ENCODE data around the gene XRCC3.

Gene XRCC3

DNA sequence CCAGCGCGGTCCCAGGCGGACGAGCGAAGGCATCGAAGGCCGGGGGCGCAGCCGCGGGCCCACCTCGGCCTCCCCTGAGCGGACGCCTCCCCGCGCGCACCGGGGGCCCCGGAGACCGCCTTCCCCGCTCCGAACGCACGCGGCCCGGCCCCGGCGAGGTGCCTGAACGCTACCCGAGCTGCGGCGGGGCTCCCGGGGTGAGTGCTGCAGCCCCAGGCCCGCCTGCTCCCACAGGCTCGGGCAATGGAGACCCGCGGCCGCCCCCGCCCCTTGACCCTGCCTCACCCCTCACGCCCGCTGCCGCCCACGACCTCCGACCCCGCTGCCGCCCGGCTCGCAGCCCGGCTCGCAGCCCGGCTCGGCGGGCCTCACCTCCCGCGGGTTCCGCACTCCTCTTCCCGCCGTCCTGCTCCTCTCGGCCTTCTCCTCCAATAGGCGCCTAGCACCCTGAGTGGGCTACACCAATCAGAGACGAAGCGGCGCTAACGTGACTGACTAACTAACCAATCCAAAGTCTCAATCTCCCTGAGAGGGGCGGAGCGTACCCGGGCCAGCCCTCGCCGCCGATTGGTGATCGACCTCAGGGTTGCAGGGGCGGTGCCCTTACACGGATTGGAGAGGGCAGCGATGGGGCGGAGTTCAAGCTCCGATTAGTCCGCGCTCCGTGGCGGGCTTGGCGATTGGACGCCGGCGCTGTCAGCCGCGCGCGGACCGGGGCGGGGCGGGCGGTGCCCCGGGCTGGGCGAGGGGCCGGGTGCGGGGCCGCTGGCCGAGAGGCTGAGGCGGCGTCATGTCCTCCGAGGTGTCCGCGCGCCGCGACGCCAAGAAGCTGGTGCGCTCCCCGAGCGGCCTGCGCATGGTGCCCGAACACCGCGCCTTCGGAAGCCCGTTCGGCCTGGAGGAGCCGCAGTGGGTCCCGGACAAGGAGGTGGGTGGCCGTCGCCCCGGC, at the start of gene XRCC3, which contains the start of gene ZFYVE21:
Gene XRCC3 (minus strand): TSS at position 400 of the 949 bp plus-strand sequence. CDS start 4,364 bp downstream, outside the sequence.
Gene ZFYVE21 (plus strand): TSS at position 759 of the 949 bp plus-strand sequence. CDS start 32 bp downstream, at position 791.
- peak; percentile 99 for DNase-seq (ENCODE audit: low read depth in 2 of 2)

DNA sequence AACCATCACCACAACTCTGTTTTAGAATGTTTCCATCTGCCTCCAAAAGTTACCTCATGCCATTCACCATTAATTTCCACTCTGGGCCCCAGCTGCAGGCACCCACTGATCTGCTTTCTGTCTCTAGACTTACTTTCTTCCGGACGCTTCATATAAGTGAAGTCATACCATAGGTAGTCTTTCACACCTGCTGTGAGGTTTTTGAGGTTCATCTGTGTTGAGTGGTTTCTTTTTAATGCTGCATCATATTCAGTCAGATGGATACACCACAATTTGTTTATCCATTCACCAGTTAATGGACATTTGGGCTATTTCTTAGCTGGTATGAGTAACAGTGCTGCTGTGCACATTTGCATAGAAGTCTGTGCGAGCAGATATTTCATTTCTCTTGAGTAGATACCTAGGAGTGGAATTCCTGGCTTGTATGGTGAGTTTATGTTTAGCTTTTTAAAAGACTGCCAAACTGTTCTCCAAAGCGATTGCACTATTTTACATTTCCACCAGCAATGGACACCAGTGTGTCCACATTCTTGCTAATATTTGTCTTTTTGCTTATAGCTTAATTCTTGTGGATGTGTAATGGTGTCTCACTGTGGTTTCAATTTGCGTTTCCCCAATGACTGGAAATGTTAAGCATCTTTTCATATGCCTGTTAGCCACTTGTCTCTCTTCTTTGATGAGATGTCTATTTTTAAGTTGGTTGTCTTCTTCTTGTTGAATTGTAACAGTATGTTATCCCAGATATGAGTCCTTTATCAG, 48.7 kb upstream of the XRCC3 start:
- no peak for DNase-seq (ENCODE audit: low read depth in 2 of 2)

DNA sequence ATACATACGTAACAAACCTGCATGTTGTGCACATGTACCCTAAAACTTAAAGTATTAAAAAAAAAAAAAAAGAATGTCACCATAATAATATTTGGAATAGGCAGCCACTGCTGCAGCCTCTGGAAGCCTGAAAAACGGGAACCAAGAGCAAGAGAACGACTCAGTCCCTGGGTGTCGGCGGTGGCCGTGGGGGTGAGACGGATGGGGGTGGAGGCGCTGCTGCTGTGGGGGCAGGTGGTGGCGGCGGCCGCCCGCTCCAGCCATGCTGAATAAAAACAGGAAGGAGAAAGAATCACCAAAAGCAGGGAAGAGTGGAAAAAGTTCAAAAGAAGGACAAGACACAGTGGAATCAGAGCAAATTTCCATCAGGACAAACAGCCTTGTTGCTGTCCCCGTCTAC, 47.3 kb upstream of the XRCC3 start:
- DNase-seq (ENCODE audit: low read depth in 2 of 2), result no peak

DNA sequence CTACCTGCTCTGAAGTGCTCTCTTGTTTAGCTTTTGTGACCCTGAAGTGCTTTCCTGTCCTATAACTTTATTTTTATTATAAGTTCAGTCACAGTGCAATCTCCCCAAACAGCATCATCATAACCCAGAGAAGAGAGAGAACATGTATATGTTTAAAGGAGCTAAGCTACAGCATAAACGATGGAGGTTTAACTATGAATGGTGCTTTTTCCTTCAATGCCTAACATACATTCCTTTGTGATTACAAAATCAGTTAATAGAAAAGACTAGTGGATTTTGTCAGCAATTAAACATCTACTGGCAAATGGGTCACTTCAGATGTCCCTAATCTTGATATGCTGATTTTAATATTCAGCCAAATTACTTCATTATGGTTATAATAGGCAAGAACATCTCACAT, 46.8 kb upstream of the XRCC3 start:
- DNase-seq (ENCODE audit: low read depth in 2 of 2), result no peak

DNA sequence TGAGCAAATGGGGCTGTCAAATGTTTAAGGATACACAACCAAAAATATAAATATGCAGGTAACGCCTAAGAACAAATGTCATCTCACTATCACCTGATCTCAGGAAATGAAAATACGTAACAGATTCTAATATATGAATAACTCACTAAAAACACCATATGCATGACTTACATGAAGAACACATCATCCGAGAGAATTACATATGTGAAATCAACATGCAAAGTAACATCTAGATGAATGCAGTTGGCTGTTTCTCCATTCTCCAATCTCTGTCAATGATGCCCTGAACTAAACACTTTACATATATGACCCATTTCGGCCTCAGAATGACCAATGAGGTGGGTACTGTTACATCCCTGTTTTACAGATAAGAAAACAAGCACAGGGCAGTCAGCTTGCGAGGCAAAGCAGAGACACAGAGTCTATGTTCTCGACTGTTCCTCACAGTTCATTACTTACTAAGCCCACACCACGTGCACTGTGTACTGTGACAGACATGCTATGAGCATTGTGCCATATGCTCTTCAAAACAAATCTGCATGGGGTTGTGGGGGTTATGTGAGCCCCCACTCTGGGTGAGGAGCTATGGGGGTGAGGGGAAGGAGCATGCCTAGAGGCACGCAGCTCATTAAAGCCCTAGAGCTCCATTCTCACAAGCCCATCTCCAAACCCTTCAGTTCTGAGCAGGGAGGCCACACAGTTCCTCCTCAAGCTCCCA, 43.0 kb upstream of the XRCC3 start:
- no peak for DNase-seq (ENCODE audit: low read depth in 2 of 2)

DNA sequence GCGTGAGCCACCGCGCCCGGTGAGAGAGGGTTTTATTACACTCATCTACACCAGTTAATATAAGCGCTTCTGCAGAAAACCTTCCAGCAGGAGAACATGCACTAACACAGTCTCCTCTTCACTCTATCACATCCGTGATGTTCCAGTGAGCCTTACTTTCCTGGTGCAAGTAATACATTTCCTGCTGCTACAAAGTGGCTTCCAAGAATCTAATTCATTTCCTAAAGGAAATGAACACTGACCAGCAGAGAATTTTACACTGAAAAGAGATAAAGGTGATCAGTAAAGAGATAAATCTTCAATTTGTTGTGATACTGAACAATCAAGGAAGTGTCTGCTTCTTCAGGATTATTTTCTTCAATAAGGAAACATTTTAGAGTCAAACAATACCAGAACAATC, 39.8 kb upstream of the XRCC3 start:
- no peak for DNase-seq (ENCODE audit: low read depth in 2 of 2)

DNA sequence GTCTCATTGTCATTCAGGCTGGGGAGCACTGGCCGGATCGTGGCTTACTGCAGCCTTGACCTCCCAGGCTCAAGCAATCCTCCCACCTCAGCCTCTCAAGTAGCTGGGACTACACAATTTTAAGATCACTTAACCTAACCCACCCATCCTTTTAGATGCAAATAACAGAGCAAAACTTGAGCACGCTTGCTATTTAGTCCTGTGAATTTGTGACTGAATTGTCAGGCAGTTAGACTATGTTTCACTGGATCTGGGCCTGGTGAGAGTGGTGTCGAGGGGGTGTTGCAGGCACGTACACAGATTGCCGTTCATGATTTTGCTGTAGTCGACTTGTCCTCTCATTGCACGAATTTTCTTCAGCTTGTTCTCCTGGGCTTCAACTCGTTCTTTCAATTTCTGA, 38.5 kb upstream of the XRCC3 start:
- no peak for DNase-seq (ENCODE audit: low read depth in 2 of 2)

DNA sequence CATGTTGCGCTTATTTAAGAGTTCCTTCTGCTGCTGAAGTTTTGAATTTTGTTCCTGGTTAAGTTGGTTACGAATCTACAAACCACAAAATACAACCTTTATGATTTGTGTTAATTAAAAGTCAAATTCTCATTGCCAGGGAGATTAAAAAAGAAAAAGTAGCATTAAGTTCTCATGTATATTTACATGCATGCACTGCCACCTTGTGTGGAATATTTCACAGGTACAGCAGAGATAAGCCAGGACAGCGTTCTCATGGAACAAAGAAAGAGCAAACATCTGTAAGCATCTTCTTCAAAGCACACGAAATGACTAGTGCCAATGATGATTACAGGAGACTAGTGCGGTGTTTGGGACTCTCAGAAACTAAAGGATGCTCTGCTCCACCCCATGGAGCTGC, 34.6 kb upstream of the XRCC3 start:
- DNase-seq (ENCODE audit: low read depth in 2 of 2), result no peak

DNA sequence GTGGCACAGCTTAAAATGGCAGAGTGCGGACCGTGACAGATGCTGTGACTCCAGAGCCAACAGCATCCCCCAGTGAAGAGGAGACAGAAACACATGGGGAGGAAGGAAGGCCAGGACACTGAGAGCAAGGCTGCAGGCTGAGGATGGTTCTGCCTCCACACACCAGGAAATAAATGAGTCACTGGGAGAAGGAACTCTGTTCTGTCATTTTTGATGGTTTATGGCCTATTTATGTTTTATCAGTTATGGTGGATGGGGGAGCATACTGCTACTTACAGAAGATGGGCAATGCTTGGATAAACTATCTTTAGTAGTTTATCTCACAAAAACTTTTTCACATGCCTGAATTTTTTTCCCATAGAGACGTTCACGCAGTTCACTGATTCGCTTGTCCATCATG, 34.2 kb upstream of the XRCC3 start:
- DNase-seq (ENCODE audit: low read depth in 2 of 2), result no peak

DNA sequence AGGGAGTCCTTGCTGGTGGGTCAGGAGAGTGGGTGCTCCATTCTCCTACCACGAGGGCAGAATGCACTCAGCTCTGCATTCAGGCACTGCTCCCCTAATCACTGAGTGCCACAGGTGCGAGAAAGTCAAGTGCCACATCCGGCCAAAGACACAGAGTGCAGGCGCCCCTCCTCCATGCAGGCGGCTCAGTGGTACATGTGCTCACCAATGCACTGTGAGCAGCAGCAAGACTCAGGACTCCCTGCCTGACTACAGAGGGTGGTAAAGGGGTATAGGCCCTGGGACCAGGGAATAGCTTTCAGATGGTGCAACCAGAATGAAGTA, 33.2 kb upstream of the XRCC3 start:
- no peak for DNase-seq (ENCODE audit: low read depth in 2 of 2)

DNA sequence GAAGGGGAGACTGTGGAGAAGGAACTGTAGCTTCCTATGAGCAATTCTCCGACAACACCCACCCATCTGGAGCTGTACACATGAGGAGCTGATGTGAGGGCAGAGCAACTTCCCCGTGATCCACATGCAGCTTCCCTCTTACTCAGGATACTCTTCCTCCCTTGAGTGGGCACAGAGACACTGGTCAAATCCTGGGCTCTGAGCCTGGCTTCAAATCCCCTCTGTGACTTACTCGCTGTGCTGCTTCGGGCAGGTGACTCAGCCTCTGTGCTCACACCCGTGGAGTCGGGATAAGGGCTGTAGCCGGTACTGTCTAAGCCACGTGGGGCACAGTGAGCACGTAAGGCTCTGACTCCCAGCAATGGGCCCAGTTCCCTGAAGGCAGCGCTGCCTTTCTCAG, 31.4 kb upstream of the XRCC3 start:
- DNase-seq (ENCODE audit: low read depth in 2 of 2), result no peak

DNA sequence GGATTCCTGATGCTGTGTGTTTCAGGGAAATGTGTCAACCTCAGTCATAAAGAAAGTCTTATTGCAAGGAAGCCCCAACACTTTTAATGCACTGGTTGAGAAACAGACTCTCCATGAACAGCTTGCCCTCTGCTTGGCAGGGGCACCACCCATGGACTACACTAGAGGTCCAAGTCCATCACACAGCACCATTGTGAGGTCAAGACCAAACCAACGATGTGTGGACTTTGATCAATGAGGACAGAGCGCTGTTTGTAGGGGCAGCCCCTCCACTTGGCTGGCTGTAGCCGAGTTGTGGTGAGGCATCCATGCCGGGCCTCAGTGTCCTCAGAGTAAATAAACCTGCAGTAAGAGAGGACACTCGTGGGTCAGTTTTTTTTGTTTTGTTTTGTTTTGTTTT, 30.2 kb upstream of the XRCC3 start:
- no peak for DNase-seq (ENCODE audit: low read depth in 2 of 2)

DNA sequence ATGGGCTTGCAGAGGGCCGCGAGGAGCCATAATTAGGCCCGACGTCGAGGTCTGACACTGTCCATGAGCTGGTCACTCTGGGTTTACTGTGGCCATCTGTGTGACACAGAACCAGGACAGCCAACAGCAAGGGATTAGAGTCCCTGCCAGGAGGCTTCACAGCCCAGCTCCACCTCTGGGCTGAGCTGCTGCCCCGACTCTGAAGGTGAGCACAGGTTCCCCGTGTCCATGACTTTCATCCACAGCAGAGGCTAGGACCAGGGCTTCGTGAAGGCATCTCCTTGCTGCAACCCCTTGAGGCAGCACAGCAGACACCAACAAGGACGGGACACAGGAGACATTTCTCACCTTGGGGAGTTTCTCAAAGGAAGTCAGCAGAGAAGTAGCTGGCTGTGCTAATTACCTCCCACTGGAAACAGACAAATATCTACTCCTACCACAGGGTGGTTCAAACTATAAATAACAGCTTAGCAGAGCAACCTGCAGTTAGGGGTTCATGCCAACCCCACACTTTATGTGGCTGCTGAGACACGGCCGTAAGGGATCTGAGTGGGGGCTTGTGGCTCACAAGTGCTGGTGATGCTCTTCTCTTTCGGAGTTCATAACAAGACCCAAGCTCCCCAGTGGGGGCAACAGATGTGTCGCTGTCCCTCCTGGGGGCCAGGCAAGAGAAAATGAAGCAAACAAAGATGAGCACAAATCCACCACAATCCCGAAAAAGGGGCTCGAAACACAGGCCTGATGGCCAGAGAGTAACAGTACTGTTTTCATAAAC, 29.6 kb upstream of the XRCC3 start:
- DNase-seq (ENCODE audit: low read depth in 2 of 2), result no peak

DNA sequence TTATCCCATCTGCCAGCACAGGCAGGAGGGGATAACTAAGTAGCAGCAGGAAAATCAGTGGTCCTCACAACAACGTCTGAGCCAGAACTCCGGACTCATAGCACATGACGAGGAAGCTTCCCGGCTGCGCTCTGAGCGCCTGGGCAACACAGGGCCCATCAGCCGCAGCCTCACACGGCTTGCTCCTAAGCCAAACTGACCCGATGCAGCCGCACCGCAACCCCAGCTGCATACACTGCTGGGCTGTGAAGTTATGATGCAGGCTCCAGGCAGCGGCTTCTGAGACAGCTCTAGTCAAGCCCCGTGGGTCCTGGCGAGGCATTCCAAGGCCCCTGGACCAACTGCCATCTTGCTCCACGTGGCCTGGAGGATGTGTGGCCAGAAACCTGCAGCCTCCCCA, 28.4 kb upstream of the XRCC3 start:
- no peak for DNase-seq (ENCODE audit: low read depth in 2 of 2)

DNA sequence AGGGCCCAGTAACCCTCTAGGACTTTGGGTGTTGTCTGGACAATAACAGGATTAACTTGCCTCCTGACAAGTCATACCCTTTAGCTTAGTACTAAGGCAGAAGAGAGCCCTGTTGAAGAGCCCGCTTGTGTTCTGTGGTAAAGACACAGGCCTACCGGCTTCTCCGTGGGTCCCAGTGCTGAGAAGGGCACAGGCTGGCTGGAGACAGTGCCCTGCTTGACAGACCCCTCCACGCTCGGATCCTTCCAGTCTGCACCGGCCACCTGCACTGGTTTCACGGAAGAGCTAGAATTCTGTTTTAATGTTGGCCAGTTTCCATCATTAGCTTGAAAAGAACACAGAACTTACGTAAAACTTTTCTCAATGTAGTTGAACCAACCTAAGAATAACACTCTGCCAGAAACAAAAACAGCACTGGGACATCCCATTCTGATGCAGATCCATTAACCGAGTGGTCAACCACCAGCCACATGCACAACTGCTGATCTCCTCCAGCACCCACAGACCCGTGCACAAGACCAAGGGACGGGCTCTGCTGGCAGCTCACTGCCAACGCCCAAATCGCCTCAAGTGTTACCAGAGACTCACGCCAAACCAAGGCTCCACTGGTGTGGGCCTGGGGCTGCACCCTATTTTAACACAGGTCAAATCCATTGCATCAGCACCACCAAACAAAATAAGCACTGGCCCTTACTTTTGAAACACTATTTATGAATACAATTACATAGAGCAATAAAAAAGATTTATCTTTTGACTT, 27.4 kb upstream of the XRCC3 start:
- DNase-seq (ENCODE audit: low read depth in 2 of 2), result no peak

DNA sequence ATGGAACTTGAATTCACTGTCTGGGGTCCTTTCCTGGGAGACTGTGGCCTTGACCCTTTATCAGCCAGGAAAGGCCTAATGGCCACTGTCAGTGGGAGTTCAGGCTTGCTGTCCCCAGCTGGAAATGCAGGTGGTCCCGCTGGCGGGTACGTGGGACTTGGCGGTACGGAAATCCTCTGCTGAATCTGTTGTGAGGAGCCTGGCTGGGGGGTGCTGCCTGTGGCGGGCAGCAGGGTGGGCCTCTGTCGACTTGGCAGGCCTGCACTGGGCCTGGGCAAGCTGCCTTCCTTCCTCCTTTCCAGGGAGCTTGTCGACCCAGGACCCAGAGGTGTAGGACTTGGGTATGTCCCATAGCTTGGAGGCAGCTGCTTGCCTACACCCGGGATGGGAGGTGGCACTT, 26.6 kb upstream of the XRCC3 start:
- no peak for DNase-seq (ENCODE audit: low read depth in 2 of 2)

DNA sequence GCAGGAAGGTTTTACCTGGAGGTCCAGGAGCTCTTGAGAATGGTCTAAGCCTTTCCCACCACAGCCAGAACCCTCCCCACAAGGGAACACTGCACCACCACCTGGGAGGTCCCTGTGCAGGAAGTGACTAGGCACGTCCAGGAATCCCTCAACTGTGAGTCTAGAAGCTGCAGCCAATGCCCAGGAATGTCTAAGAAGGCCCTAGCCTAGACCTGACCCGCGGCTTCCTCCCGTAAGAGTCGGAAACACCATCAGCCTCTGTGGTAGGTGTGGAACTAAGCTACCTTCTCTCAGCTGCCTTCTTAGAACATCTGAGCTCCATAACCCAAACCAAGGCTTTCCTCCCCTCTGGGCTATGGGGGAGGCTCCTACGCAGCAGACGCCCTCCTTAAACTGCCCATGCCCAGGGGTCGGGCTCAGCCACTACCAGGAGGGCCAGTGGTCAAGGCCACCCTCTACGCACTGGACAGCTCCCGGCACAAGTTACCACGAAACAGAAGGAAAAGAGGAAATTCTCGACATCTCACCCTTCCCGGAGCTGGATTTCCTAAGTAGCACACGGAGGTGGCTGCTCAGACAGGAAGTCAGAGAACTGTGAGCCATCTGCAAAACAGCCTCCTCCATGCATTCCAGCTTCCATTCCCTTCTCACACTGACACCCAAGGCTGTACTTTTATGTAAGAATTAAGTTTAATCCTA, 25.9 kb upstream of the XRCC3 start:
- DNase-seq (ENCODE audit: low read depth in 2 of 2), result no peak

DNA sequence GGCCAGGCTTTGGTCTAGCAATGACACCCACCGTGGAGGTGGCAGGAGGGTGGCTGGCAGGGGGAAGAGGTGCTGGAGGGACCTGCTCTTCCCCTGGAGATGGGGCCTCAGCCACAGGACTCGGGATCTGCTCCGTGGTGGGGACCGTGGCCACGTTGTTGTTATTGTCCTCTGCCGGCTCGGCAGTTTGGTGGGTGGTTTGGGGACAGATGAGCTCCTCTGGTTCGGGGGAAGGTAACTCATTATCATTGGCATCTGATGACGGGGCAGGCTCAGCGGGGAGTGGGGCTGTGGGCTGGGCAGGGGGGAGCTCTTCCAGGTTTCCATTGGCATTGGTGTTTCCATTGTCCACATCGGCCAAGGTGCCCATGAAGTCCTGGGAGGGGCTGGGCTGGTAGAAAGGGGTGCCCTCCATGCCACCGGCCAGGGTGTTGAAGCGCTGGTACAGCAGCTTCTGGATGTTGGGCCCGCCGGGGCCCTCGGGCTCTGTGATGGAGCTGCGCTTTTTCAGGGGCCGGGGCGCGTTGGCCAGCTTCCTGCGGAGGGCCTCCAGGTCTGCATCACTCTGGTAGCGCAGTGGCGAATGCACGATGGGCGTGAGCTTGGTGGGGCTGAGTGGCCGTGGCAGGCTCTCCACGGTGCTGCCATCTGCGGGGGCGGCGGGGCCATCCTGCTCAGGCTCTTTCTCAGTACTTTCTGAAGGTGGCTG, 24.7 kb upstream of the XRCC3 start:
- DNase-seq (ENCODE audit: low read depth in 2 of 2), result no peak

DNA sequence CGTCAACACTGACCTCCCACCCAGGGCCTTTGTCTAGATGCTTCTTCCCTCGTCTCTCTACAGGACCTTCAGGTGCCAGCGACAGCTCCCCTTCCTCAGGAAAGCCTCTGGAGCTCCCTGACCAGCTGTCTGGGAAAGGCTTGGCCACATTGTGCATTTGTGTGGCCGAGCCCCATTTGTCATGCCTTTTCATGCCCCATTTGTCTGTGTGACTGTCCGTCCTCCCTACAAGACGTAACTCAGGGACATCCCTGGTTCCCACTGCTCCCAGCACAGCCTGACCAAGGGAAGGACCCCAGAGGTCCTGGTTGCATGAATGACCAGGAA, 24.2 kb upstream of the XRCC3 start:
- DNase-seq (ENCODE audit: low read depth in 2 of 2), result no peak
